H9 (cell line): Measurements from ENCODE around the gene NHSL2. TPM values are rescaled to one million over a fixed set of nuclear protein-coding genes. Genes with fewer than 3 reads are reported as not detected.

Experiments
- DNase-seq: peaks from one replicate; pipeline ENCODE4 v3.0.0-alpha.2; 2017
- H2AFZ ChIP-seq: one replicate; pipeline ENCODE4 v1.6.1; 2013; ENCODE audit warnings: mild to moderate bottlenecking, low read length, control low read depth, moderate library complexity
- H2AK5ac ChIP-seq: 2 replicates; pipeline ENCODE4 v1.6.1; 2013; ENCODE audit warnings: low read length, control low read depth, mixed read lengths; ENCODE audit not compliant: insufficient read length
- H2BK120ac ChIP-seq: one replicate; pipeline ENCODE4 v1.6.1; 2013; ENCODE audit warnings: low read depth, mild to moderate bottlenecking, low read length, control low read depth, inconsistent platforms; ENCODE audit not compliant: poor library complexity, severe bottlenecking
- H2BK12ac ChIP-seq: 2 replicates; pipeline ENCODE4 v1.6.1; 2013; ENCODE audit warnings: low read length, control low read depth, mixed read lengths, low read depth; ENCODE audit not compliant: insufficient read length
- H2BK15ac ChIP-seq: 2 replicates; pipeline ENCODE4 v1.6.1; 2013; ENCODE audit warnings: low read depth, low read length, control low read depth
- H2BK20ac ChIP-seq: one replicate; pipeline ENCODE4 v1.6.1; 2013; ENCODE audit warnings: low read depth, mild to moderate bottlenecking, low read length, control low read depth, inconsistent platforms; ENCODE audit not compliant: poor library complexity, severe bottlenecking
- H2BK5ac ChIP-seq: 2 replicates; pipeline ENCODE4 v1.6.1; 2013; ENCODE audit warnings: low read length, control low read depth, mixed read lengths; ENCODE audit not compliant: insufficient read length
- H3K14ac ChIP-seq: 2 replicates; pipeline ENCODE4 v1.6.1; 2013; ENCODE audit warnings: low read length, control low read depth; ENCODE audit not compliant: insufficient read depth
- H3K18ac ChIP-seq: 2 replicates; pipeline ENCODE4 v1.6.1; 2013; ENCODE audit warnings: low read depth, mild to moderate bottlenecking, mixed read lengths, low read length, control low read depth; ENCODE audit not compliant: insufficient read length
- H3K23ac ChIP-seq: 2 replicates; pipeline ENCODE4 v1.6.1; 2013; ENCODE audit warnings: low read length, control low read depth, mixed read lengths, low read depth; ENCODE audit not compliant: insufficient read length
- H3K23me2 ChIP-seq: 2 replicates; pipeline ENCODE4 v1.6.1; 2013; ENCODE audit warnings: low read depth, mild to moderate bottlenecking, mixed read lengths, low read length, control low read depth; ENCODE audit not compliant: insufficient read length, poor library complexity, severe bottlenecking
- H3K27ac ChIP-seq: 2 replicates; pipeline ENCODE4 v1.5.1; 2013; ENCODE audit warnings: low read length, control low read depth, mixed read lengths, low read depth; ENCODE audit not compliant: insufficient read length
- H3K27me3 ChIP-seq: 2 replicates; pipeline ENCODE4 v1.6.1; 2013; ENCODE audit warnings: low read length, control low read depth, inconsistent platforms; ENCODE audit not compliant: insufficient read depth
- H3K4ac ChIP-seq: 2 replicates; pipeline ENCODE4 v1.6.1; 2013; ENCODE audit warnings: low read depth, mild to moderate bottlenecking, control low read depth, inconsistent platforms, low read length, moderate library complexity
- H3K4me1 ChIP-seq: 2 replicates; pipeline ENCODE4 v1.6.1; 2013; ENCODE audit warnings: low read length, control low read depth, inconsistent platforms; ENCODE audit not compliant: insufficient read depth
- H3K4me2 ChIP-seq: 2 replicates; pipeline ENCODE4 v1.6.1; 2013; ENCODE audit warnings: low read length, control low read depth, mixed read lengths; ENCODE audit not compliant: insufficient read length, insufficient read depth
- H3K56ac ChIP-seq: 2 replicates; pipeline ENCODE4 v1.6.1; 2013; ENCODE audit warnings: low read depth, mild to moderate bottlenecking, mixed read lengths, low read length, control low read depth; ENCODE audit not compliant: insufficient read length
- H3K79me1 ChIP-seq: 2 replicates; pipeline ENCODE4 v1.6.1; 2013; ENCODE audit warnings: low read depth, mild to moderate bottlenecking, moderate library complexity, low read length, control low read depth, inconsistent platforms; ENCODE audit not compliant: insufficient read depth, poor library complexity, severe bottlenecking
- H3K79me2 ChIP-seq: 2 replicates; pipeline ENCODE4 v1.6.1; 2013; ENCODE audit warnings: low read length, control low read depth, inconsistent platforms; ENCODE audit not compliant: insufficient read depth
- H3K9ac ChIP-seq: 2 replicates; pipeline ENCODE4 v1.6.1; 2013; ENCODE audit warnings: low read length, control low read depth, mixed read lengths; ENCODE audit not compliant: insufficient read length; ENCODE audit errors: extremely low read depth
- H3K9me3 ChIP-seq: one replicate; pipeline ENCODE4 v1.6.1; 2013; ENCODE audit warnings: low read depth, low read length, inconsistent platforms; ENCODE audit not compliant: control insufficient read depth
- H3T11ph ChIP-seq: one replicate; pipeline ENCODE4 v1.6.1; 2013; ENCODE audit warnings: mild to moderate bottlenecking, low read length, control low read depth, inconsistent platforms
- H4K20me1 ChIP-seq: one replicate; pipeline ENCODE4 v1.6.1; 2013; ENCODE audit not compliant: control insufficient read depth, insufficient read length, insufficient read depth
- H4K5ac ChIP-seq: 2 replicates; pipeline ENCODE4 v1.6.1; 2013; ENCODE audit warnings: low read depth, mild to moderate bottlenecking, mixed read lengths, low read length, control low read depth; ENCODE audit not compliant: insufficient read length
- H4K8ac ChIP-seq: replicated peaks from 2 replicates; pipeline ENCODE4 v1.6.1; 2013; ENCODE audit warnings: low read length, control low read depth, mixed read lengths, low read depth; ENCODE audit not compliant: insufficient read length
- H4K91ac ChIP-seq: 2 replicates; pipeline ENCODE4 v1.6.1; 2013; ENCODE audit warnings: low read depth, mild to moderate bottlenecking, moderate library complexity, mixed read lengths, low read length, control low read depth; ENCODE audit not compliant: insufficient read length
- H3K27ac Mint-ChIP-seq, 3 experiments: 2 replicates in 2 of 3; 3 replicates in 1 of 3; pipeline ENCODE4 v1.8.0; 2020 to 2021; ENCODE audit warnings: mixed read lengths in 3 of 3, mild to moderate bottlenecking in 1 of 3, moderate library complexity in 1 of 3
- H3K27me3 Mint-ChIP-seq: 2 replicates; pipeline ENCODE4 v1.8.0; 2021; ENCODE audit warnings: low read depth, mild to moderate bottlenecking, moderate library complexity, mixed read lengths
- H3K36me3 Mint-ChIP-seq, 3 experiments: 2 replicates in 2 of 3; 3 replicates in 1 of 3; pipeline ENCODE4 v1.8.0; 2020 to 2021; ENCODE audit warnings: low read depth in 3 of 3, mixed read lengths in 3 of 3; ENCODE audit not compliant: insufficient read depth in 1 of 3
- H3K4me1 Mint-ChIP-seq, 2 experiments: 2 replicates each; pipeline ENCODE4 v1.8.0; 2020; ENCODE audit warnings: mixed read lengths in 2 of 2
- H3K4me3 Mint-ChIP-seq, 2 experiments: 2 replicates in 1 of 2; 3 replicates in 1 of 2; pipeline ENCODE4 v1.8.0; 2020 to 2021; ENCODE audit warnings: mild to moderate bottlenecking in 2 of 2, mixed read lengths in 2 of 2, moderate library complexity in 1 of 2
- H3K9me3 Mint-ChIP-seq, 2 experiments: 2 replicates in 1 of 2; 3 replicates in 1 of 2; pipeline ENCODE4 v1.8.0; 2020; ENCODE audit warnings: mild to moderate bottlenecking in 2 of 2, mixed read lengths in 2 of 2, moderate library complexity in 1 of 2
- WGBS: extraction: QIAGEN DNeasy Blood & Tissue Kit; methylation state at CpG from one replicate; pipeline ENCODE4 v1.1.7; 2013; ENCODE audit warnings: missing lambda C conversion rate, low lambda C conversion rate, mixed read lengths; ENCODE audit not compliant: insufficient read length; ENCODE audit errors: extremely low coverage; 5-methylcytosine and 5-hydroxymethylcytosine counted together
- total RNA-seq: library from RNA; stranded (reverse); gene quantifications from 2 replicates; pipeline ENCODE4 v1.2.1, GENCODE V29; 2021
- TF ChIP-seq, protein P1 (sequence below): fragments of 200-600 bp; sonication (generic); conservative IDR thresholded peaks from 3 replicates; pipeline ENCODE4 v1.8.0; 2021; ENCODE audit warnings: antibody characterized with exemption, mild to moderate bottlenecking

Gene NHSL2
- total RNA-seq, 1 experiment from 2014 or later: 6.4 TPM

DNA sequence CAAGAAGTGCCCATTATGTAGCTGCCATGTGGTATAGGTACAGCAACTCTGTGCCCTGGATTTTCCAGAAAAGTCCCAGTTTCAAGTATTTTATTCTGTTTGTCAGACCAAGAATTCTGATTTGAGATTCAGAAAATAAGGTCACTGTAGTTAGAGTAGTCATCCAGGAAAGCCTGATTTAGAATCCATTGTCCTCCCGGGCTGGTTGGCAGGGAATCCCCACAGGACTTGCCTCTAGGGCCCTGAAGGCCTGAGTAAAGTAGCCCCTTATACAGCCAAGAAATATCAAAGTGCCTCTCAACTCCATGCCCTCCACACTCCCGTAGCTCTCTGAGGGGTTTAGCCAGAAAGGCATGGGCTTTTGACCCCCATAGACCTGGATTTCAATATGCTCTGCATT lies 184.7 kb downstream of the NHSL2 start:
- Histone ChIP-seq H2BK12ac (no peak overlapping the region), H2BK20ac (no peak overlapping the region), H4K20me1 (no peaks in the 10 kb centered on the region), H3T11ph (no peak overlapping the region), H4K5ac (no peak overlapping the region), H3K4me1 (no peaks in the 10 kb centered on the region), H4K8ac (no peak overlapping the region), H3K23me2 (no peaks in the 10 kb centered on the region), H2AFZ (no peak overlapping the region), H3K18ac (no peak overlapping the region), H3K4ac (no peak overlapping the region), H3K9me3 (peaks cover 28% of the 10 kb centered on the region), H3K23ac (no peak overlapping the region), H3K27me3 (no peaks in the 10 kb centered on the region), H3K14ac (no peak overlapping the region), H3K4me2 (no peak overlapping the region), H2AK5ac (no peak overlapping the region), H2BK120ac (no peak overlapping the region), H3K56ac (no peak overlapping the region), H3K27ac (no peak overlapping the region), H3K79me2 (no peaks in the 10 kb centered on the region), H2BK5ac (no peak overlapping the region), H2BK15ac (no peak overlapping the region), H3K9ac (no peak overlapping the region), H3K79me1 (no peaks in the 10 kb centered on the region), H4K91ac (no peak overlapping the region)
- H3K27me3 Mint-ChIP-seq: no peaks in the 10 kb centered on the region; the same call in 1 of the 2 replicates
- no peak overlapping the region for H3K27ac Mint-ChIP-seq
- no CpG with 5 or more reads among the region's 2 CpGs for WGBS
- peaks cover 63 to 71% of the 10 kb centered on the region in 2 experiments for H3K9me3 Mint-ChIP-seq
- peaks cover 5 to 9% (median 6%) of the 10 kb centered on the region in 3 experiments; a peak in 4 of 7 replicates for H3K36me3 Mint-ChIP-seq
- H3K4me3 Mint-ChIP-seq: no peak overlapping the region
- DNase-seq: no peak
- peaks cover 0 to 3% of the 10 kb centered on the region in 2 experiments; a peak in 3 of 4 replicates for H3K4me1 Mint-ChIP-seq
- TF ChIP-seq, protein P1, sequence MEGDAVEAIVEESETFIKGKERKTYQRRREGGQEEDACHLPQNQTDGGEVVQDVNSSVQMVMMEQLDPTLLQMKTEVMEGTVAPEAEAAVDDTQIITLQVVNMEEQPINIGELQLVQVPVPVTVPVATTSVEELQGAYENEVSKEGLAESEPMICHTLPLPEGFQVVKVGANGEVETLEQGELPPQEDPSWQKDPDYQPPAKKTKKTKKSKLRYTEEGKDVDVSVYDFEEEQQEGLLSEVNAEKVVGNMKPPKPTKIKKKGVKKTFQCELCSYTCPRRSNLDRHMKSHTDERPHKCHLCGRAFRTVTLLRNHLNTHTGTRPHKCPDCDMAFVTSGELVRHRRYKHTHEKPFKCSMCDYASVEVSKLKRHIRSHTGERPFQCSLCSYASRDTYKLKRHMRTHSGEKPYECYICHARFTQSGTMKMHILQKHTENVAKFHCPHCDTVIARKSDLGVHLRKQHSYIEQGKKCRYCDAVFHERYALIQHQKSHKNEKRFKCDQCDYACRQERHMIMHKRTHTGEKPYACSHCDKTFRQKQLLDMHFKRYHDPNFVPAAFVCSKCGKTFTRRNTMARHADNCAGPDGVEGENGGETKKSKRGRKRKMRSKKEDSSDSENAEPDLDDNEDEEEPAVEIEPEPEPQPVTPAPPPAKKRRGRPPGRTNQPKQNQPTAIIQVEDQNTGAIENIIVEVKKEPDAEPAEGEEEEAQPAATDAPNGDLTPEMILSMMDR: no peak
